GM06990 (cell line): Measurements from ENCODE around the gene CLEC3B.

ENCODE experiments used
- DNase-seq: peaks from one replicate; pipeline ENCODE4 v3.0.0-alpha.2; 2011; ENCODE audit not compliant: insufficient read length; ENCODE audit errors: extremely low read depth
- H3K27me3 ChIP-seq: replicated peaks from 2 replicates; pipeline ENCODE4 v1.6.0; 2011; ENCODE audit warnings: low read length; ENCODE audit not compliant: control insufficient read depth, insufficient read depth
- H3K36me3 ChIP-seq: 2 replicates; pipeline ENCODE4 v1.5.1; 2011; ENCODE audit warnings: low read length; ENCODE audit not compliant: control insufficient read depth, insufficient read depth
- H3K4me3 ChIP-seq: replicated peaks from 2 replicates; pipeline ENCODE4 v1.5.1; 2011; ENCODE audit warnings: low read depth, mild to moderate bottlenecking, control low read depth, low read length
- CTCF ChIP-seq: IDR thresholded peaks from 2 replicates; pipeline ENCODE4 v1.5.1; 2011; ENCODE audit warnings: low read length, control low read depth, mild to moderate bottlenecking, inconsistent platforms; ENCODE audit not compliant: insufficient read depth, poor library complexity, severe bottlenecking

CLEC3B gene

DNA sequence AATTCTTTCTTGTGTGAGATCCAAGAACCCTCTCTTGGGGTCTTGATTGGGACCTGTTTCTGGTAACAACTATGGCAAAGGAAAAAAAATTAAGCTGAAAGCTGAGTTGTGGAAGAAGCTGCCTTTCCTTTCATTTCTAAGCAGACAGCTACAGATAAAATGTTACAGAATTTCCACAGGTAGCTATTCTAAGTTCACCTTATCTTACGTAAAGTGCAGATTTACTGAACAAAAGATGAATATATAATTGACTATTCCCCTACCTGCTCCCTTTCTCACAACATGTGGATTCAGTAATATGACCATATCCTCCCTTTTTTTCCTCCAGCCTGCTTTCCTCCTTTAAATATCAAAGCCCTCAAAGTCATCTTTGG lies 36.6 kb downstream of the CLEC3B start:
- no peaks in the 10 kb centered on the region for H3K36me3 ChIP-seq
- TF ChIP-seq CTCF = no peak
- no peaks in the 10 kb centered on the region for H3K27me3 ChIP-seq
- no peak for DNase-seq
- no peak overlapping the region for H3K4me3 ChIP-seq

DNA sequence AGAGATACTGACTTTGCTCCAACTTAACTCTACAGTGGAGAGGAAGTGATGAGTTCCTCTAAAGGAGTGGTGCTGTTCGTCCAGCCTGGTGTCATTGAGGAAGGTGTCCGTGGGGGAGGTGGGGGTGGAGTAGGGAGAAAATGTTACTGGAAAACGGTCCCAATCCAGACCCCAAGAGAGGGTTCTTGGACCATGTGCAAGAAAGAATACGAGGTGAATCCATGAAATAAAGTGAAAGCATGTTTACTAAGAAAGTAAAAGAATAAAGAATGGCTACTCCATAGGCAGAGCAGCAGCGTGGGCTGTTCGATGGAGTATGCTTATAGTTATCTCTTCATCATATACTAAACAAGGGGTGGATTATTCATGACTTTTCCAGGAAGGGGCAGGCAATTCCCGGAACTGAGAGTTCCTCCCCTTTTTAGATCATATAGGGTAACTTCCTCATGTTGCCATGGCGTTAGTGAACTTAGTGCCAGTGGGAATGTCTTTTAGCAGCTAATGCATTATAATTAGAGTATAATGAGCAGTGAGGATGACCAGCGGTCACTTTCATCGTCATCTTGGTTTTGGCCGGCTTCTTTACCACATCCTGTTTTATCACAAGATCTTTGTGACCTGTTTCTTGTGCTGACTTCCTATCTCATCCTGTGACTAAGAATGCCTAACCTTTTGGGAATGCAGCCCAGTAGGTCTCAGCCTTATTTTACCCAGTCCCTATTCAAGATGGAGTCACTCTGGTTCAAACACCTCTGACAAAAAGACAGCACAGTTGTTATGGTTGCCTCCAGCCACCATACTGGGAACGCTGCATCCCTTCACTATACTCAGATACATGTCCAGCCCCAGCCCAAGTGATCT lies 38.6 kb downstream of the CLEC3B start:
- Histone ChIP-seq H3K4me3 (no peak overlapping the region), H3K27me3 (no peaks in the 10 kb centered on the region), H3K36me3 (no peaks in the 10 kb centered on the region)
- no peak for TF ChIP-seq CTCF
- no peak for DNase-seq

- no peak for TF ChIP-seq CTCF
- Histone ChIP-seq H3K27me3 (no peaks in the 10 kb centered on the region), H3K4me3 (no peak overlapping the region), H3K36me3 (no peaks in the 10 kb centered on the region)
- no peak for DNase-seq
Observed at GRCh38 chr3:45065373-45065720, 39.2 kb downstream of the CLEC3B start.

DNA sequence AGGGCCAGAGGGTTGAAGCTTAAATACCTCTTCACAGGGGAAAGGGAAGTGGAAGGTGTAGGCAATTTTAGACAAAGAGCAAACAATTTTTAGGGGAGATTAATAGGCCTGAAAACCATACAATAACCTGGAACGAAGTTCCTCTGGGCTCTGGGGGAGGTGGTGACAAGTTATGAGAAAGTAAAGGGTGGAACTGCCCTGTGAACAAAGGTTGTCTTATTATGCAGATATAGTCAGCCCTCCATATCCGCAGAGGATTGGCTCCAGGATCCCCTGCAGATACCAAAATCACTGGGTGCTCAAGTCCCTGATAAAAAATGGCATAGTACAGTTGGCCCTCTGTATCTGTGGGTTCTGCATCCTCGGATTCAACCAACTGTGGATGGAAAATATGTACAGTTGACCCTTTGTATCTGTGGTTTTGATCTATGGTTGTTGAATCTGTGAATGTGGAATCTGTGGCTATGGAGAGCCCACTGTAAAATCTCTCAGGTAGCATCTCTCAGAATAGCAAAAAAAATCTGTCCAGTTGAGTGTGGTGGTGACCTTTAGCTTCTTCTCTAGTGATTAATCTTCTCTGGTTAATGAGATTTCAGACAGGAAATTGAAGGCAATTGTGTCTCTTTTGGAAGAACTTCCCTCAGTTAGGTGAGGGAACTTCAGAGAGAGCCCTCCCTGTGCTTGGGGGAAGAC lies 40.2 kb downstream of the CLEC3B start:
- Histone ChIP-seq H3K4me3 (no peak overlapping the region), H3K27me3 (no peaks in the 10 kb centered on the region), H3K36me3 (no peaks in the 10 kb centered on the region)
- DNase-seq = no peak
- no peak for TF ChIP-seq CTCF

DNA sequence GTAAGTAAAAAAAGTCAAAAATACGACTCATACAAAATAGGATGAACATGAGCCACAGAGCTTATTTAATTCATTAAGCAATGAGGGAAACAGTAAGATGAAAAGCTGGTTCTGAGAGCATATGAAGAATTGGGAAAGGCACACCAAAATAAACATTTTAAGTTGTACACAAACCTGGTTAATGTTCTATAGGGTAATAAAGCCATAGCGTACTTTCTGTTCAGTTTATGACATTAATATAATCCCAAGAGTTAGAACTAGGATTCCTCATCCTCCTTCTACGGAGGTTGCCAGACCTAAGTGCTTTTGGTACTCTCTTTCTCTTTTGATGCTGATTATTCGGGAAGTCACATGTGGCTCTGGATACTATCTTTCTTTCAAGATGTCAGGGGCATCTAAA lies 41.4 kb downstream of the CLEC3B start:
- no peak for TF ChIP-seq CTCF
- DNase-seq = no peak
- no peaks in the 10 kb centered on the region for H3K36me3 ChIP-seq

More for the DNA sequence above, 41.4 kb downstream of the CLEC3B start:
- Histone ChIP-seq H3K4me3 (no peak overlapping the region), H3K27me3 (no peaks in the 10 kb centered on the region)
